ENCODE measurements around the gene UNC79. TPM values are rescaled to one million over a fixed set of nuclear protein-coding genes. Genes with fewer than 3 reads are reported as not detected.

Gene UNC79
- total RNA-seq, 4 donors from 2014 or later: 0.13 to 0.16 (median 0.15) TPM; not detected in 1

DNA sequence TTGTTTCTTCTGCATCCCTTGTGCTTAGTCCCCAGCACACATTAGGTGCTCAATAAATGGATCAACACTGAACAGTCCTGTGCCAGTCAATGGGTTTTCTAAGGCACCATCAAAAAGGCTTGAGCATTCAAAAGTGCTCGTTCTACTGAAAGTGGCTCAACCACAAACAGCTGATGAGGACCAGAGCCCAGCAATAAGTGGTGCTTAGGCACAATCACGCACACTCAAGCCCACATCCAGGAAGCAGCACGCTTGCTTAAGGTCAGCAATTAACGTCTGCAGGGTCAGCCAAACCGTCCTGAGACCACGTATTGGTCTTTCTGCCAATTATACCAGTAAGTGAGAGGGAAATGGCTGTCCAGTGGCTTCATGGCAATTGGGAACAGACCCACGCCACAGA, 301.0 kb downstream of the UNC79 start:
- TF ChIP-seq POLR2AphosphoS5 (IDR thresholded peaks at IDR 0.05) (no peak), POLR2A (IDR thresholded peaks at IDR 0.05) (no peak), EP300 (IDR thresholded peaks at IDR 0.05) (no peak)
- TF ChIP-seq, protein P1, sequence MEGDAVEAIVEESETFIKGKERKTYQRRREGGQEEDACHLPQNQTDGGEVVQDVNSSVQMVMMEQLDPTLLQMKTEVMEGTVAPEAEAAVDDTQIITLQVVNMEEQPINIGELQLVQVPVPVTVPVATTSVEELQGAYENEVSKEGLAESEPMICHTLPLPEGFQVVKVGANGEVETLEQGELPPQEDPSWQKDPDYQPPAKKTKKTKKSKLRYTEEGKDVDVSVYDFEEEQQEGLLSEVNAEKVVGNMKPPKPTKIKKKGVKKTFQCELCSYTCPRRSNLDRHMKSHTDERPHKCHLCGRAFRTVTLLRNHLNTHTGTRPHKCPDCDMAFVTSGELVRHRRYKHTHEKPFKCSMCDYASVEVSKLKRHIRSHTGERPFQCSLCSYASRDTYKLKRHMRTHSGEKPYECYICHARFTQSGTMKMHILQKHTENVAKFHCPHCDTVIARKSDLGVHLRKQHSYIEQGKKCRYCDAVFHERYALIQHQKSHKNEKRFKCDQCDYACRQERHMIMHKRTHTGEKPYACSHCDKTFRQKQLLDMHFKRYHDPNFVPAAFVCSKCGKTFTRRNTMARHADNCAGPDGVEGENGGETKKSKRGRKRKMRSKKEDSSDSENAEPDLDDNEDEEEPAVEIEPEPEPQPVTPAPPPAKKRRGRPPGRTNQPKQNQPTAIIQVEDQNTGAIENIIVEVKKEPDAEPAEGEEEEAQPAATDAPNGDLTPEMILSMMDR (IDR thresholded peaks at IDR 0.05): no peak

DNA sequence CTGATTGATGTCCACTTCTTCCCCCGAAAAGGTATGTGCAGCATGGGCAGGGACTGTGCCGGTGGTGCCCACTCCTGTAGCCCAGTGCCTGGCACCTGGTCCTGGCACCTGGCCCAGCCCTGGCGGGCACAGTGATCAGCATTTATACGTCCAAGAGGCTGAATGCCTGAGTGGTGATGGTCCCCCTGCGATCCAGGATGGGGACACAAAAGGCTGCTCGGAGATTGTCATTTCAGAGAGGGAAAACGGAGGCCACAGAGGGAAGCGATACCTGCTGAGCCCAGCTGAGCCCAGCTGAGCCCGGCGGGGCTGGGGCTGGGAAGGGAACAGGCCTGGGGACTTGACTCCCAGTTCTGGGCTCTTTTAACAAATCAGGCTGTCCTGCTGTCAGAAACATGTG, 301.8 kb downstream of the UNC79 start:
- TF ChIP-seq, protein P1 (IDR thresholded peaks at IDR 0.05): no peak
- no peak for TF ChIP-seq POLR2A (IDR thresholded peaks at IDR 0.05)
- TF ChIP-seq POLR2AphosphoS5 (IDR thresholded peaks at IDR 0.05): no peak
- TF ChIP-seq EP300 (IDR thresholded peaks at IDR 0.05): no peak
- ATAC-seq: no peak
- H3K27me3 ChIP-seq: no peaks in the 10 kb centered on the region
- 80% methylated on average over 1 of the region's 10 CpGs; no CpG with 5 or more reads in 1 of the 2 donors for whole genome bisulfite sequencing, 2 donors (ENCODE audit: low coverage in 1 of 2)
- H3K4me3 ChIP-seq: no peak overlapping the region
- H3K9me3 ChIP-seq: no peaks in the 10 kb centered on the region
- peaks cover 0 to 70% of the 10 kb centered on the region in 2 donors for H3K36me3 ChIP-seq
- H3K27ac ChIP-seq: no peak overlapping the region
- peaks cover 0 to 1% (median 0%) of the 10 kb centered on the region in 3 donors for H3K4me1 ChIP-seq

More for the DNA sequence above, 301.0 kb downstream of the UNC79 start:
- H3K4me3 ChIP-seq: no peak overlapping the region
- ATAC-seq: no peak
- WGBS, 2 donors (ENCODE audit: low coverage in 1 of 2): no CpG with 5 or more reads among the region's 7 CpGs
- H3K27me3 ChIP-seq: no peaks in the 10 kb centered on the region
- H3K4me1 ChIP-seq: no peaks in the 10 kb centered on the region
- no peaks in the 10 kb centered on the region for H3K9me3 ChIP-seq
- H3K27ac ChIP-seq: no peak overlapping the region
- peaks cover 0 to 71% of the 10 kb centered on the region in 2 donors for H3K36me3 ChIP-seq

- Histone ChIP-seq H3K4me1 (peaks cover 0 to 8% (median 0%) of the 10 kb centered on the region in 3 donors), H3K9me3 (no peaks in the 10 kb centered on the region), H3K36me3 (peaks cover 0 to 64% of the 10 kb centered on the region in 2 donors), H3K27me3 (no peaks in the 10 kb centered on the region), H3K4me3 (no peak overlapping the region), H3K27ac (no peak overlapping the region)
- no peak for TF ChIP-seq POLR2A (IDR thresholded peaks at IDR 0.05)
- no peak for TF ChIP-seq EP300 (IDR thresholded peaks at IDR 0.05)
- TF ChIP-seq POLR2AphosphoS5 (IDR thresholded peaks at IDR 0.05): no peak
- TF ChIP-seq, protein P1 (IDR thresholded peaks at IDR 0.05): no peak
- whole genome bisulfite sequencing, 2 donors (ENCODE audit: low coverage in 1 of 2): 56% methylated on average over 3 of the region's 11 CpGs; no CpG with 5 or more reads in 1 of the 2 donors
- no peak for ATAC-seq
These were observed 302.5 kb downstream of the UNC79 start for GRCh38 chr14:93733231-93733630.

DNA sequence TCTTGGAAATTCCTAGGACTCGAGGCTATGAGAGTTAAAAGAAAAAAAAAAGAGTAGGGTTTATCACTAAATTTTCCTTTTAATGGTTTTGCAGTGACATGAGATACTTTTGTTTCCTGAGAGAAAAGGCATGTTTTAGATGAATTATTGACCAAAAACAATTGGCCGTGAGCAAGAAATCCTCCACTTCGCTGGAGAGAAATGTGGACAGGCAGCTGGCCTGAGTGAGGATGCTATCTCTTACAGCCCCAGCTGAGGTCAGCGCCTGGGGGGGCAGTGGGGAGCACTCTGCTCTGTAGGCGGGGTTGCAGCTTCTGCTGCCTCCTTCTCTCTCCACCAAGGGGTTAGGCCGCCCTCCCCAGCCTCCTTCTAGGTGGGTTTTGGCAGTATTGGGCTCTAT, 302.9 kb downstream of the UNC79 start:
- no peak for ATAC-seq
- 33 to 48% methylated on average over 2 to 3 of the region's 6 CpGs for WGBS, 2 donors (ENCODE audit: low coverage in 1 of 2)
- Histone ChIP-seq H3K36me3 (peaks cover 0 to 60% of the 10 kb centered on the region in 2 donors), H3K4me1 (peaks cover 0 to 11% (median 0%) of the 10 kb centered on the region in 3 donors), H3K9me3 (no peaks in the 10 kb centered on the region), H3K27ac (peak overlapping the region in 1 of 4 donors; percentile 21), H3K4me3 (no peak overlapping the region), H3K27me3 (no peaks in the 10 kb centered on the region)
- TF ChIP-seq, protein P1 (IDR thresholded peaks at IDR 0.05): no peak
- TF ChIP-seq EP300 (IDR thresholded peaks at IDR 0.05): no peak
- no peak for TF ChIP-seq POLR2AphosphoS5 (IDR thresholded peaks at IDR 0.05)
- TF ChIP-seq POLR2A (IDR thresholded peaks at IDR 0.05): no peak

DNA sequence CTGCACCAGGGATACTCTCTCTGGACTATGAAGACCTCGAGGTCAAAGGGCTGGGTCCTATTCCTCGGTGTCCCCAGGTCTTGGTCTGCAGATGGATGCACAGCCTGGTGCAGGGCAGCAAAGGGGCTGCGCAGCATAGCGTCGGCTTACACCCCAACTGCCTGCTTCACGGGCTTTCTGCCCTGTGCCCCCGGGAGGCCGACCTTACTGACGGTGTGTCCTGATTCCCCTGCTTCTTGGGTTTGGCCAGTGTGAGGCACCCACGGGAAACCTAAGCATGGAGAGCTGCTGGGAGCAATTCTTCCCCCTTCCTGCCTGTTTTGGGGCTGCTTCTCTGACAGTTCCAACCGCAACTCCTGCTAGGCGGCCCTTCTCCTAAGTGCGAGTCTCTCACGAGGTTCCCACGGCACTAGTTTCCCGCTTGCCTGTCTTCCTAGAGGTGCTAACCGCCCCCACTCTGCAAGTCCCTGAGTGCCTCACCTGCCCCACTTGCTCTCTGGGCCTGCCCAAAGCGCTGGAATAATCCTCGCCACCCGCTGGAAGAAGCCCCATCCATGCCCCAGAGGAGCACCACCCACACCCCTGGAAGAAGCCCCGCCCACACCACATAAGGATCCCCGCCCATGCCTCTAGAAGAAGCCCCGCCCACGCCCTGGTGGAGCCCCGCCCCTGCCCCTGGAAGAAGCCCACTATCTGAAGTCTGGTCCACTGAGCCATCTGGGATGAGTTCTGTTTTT, 303.5 kb downstream of the UNC79 start:
- WGBS, 2 donors (ENCODE audit: low coverage in 1 of 2): 87% methylated on average over 4 of the region's 25 CpGs; no CpG with 5 or more reads in 1 of the 2 donors
- peaks cover 0 to 54% of the 10 kb centered on the region in 2 donors for H3K36me3 ChIP-seq
- TF ChIP-seq, protein P1 (IDR thresholded peaks at IDR 0.05): no peak
- no peak for TF ChIP-seq POLR2A (IDR thresholded peaks at IDR 0.05)
- no peak for TF ChIP-seq EP300 (IDR thresholded peaks at IDR 0.05)
- TF ChIP-seq POLR2AphosphoS5 (IDR thresholded peaks at IDR 0.05): no peak
- H3K9me3 ChIP-seq: no peaks in the 10 kb centered on the region
- peak overlapping the region in 1 of 4 donors; percentile 35 for H3K27ac ChIP-seq
- no peak for ATAC-seq
- no peaks in the 10 kb centered on the region for H3K27me3 ChIP-seq
- no peak overlapping the region for H3K4me3 ChIP-seq
- H3K4me1 ChIP-seq: peaks cover 0 to 11% (median 0%) of the 10 kb centered on the region in 3 donors
